Activated naive CD8-positive, alpha-beta T cell treated with anti-CD3 and anti-CD28 coated beads, Interleukin-2, amount 10 ng/mL, durations not matched to agents 7 days and 5 days (primary cell): Measurements from ENCODE around the gene TREH. TPM values are rescaled to one million over a fixed set of nuclear protein-coding genes. Genes with fewer than 3 reads are reported as not detected.
"Not testable (repeated sequence)": the region's sequence is repeated elsewhere in the genome, so short reads cannot be mapped to it uniquely, and the experiment has no call there.

ENCODE experiments used
- ATAC-seq: fragments of 150-1000 bp; cut with Tn5 transposase; one replicate; pipeline ENCODE4 v1.10.0; 2021; ENCODE audit warnings: low read depth, moderate library complexity
- POLR2A ChIA-PET: fragments of 350-600 bp; sonication (Branson Sonifier 250); formaldehyde crosslinking; loops from one replicate; lab custom pipeline; 2021; ENCODE audit warnings: antibody characterized with exemption; lab: Charles Lee
- DNase-seq: peaks from one replicate; pipeline ENCODE4 v3.0.0; 2021
- H3K27ac Mint-ChIP-seq: one replicate; pipeline ENCODE4 v1.8.0; 2022; ENCODE audit warnings: mild to moderate bottlenecking, mixed read lengths
- H3K27me3 Mint-ChIP-seq: one replicate; pipeline ENCODE4 v1.8.0; 2022; ENCODE audit warnings: mild to moderate bottlenecking, moderate library complexity, mixed read lengths
- H3K36me3 Mint-ChIP-seq: one replicate; pipeline ENCODE4 v1.8.0; 2021; ENCODE audit warnings: mild to moderate bottlenecking, mixed read lengths
- H3K4me1 Mint-ChIP-seq: one replicate; pipeline ENCODE4 v1.8.0; 2021; ENCODE audit warnings: mixed read lengths
- H3K4me3 Mint-ChIP-seq: one replicate; pipeline ENCODE4 v1.8.0; 2022; ENCODE audit warnings: mild to moderate bottlenecking, moderate library complexity, mixed read lengths
- H3K9me3 Mint-ChIP-seq: one replicate; pipeline ENCODE4 v1.8.0; 2021; ENCODE audit warnings: mixed read lengths
- total RNA-seq, 2 experiments: library from RNA; stranded (reverse); gene quantifications; one replicate each; pipeline ENCODE4 v1.2.3, GENCODE V29; 2021

The TREH gene
- not detected for total RNA-seq

GRCh38 chr11:118679483-118679882 lies at the start of gene TREH:
TREH (minus strand) TSS chr11:118679650; CDS start chr11:118679627, 23 bp downstream.
- POLR2A ChIA-PET = no interaction called here
- peaks cover 29% of the 10 kb centered on the region for H3K27me3 Mint-ChIP-seq
- no peaks in the 10 kb centered on the region for H3K4me1 Mint-ChIP-seq
- no peak within 1 kb of the TSS for H3K27ac Mint-ChIP-seq
- no peak within 1 kb of the TSS for H3K4me3 Mint-ChIP-seq
- no peaks in the 10 kb centered on the region for H3K36me3 Mint-ChIP-seq
- ATAC-seq (no peak), DNase-seq (peak; percentile 10)
- no peaks in the 10 kb centered on the region for H3K9me3 Mint-ChIP-seq

- not testable (repeated sequence) for H3K9me3 Mint-ChIP-seq
Measured at GRCh38 chr11:118728112-118728511, 48.7 kb upstream of the TREH start.

DNA sequence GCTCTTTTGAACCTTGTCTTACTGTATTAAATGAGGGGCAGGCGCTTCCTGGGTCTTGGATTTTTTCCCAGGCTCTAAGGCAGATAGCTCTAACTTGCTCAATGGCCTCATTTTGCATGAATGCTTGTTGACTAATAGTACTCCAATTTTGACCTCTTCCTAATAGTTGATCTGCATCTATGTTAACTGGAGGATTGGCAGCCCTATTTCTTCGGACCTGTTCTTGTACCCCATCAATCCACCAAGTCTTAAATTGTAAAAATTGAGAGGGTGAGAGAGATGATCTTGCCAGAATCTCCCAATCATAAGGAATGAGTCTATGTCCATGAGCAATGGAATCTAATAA lies 48.2 kb upstream of the TREH start:
- DNase-seq, H3K9me3 Mint-ChIP-seq, H3K27ac Mint-ChIP-seq, ATAC-seq, POLR2A ChIA-PET, H3K27me3 Mint-ChIP-seq, H3K4me1 Mint-ChIP-seq, H3K36me3 Mint-ChIP-seq, H3K4me3 Mint-ChIP-seq: not testable (repeated sequence)

More at GRCh38 chr11:118728112-118728511, 48.7 kb upstream of the TREH start:
- H3K4me1 Mint-ChIP-seq, H3K36me3 Mint-ChIP-seq, DNase-seq, H3K4me3 Mint-ChIP-seq, H3K27me3 Mint-ChIP-seq, POLR2A ChIA-PET, H3K27ac Mint-ChIP-seq, ATAC-seq: not testable (repeated sequence)

- ATAC-seq, H3K9me3 Mint-ChIP-seq: not testable (repeated sequence)
Measured at GRCh38 chr11:118727001-118727720, 47.7 kb upstream of the TREH start.

DNA sequence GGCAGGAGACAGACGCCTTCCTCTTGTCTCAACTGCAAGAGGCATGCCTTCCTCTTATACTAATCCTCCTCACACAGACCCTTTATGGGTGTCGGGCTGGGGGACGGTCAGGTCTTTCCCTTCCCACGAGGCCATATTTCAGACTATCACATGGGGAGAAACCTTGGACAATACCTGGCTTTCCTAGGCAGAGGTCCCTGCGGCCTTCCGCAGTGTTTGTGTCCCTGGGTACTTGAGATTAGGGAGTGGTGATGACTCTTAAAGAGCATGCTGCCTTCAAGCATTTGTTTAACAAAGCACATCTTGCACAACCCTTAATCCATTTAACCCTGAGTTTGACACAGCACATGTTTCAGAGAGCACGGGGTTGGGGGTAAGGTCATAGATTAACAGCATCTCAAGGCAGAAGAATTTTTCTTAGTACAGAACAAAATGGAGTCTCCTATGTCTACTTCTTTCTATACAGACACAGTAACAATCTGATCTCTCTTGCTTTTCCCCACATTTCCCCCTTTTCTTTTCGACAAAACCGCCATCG lies 42.1 kb upstream of the TREH start:
- H3K4me1 Mint-ChIP-seq, POLR2A ChIA-PET, DNase-seq, H3K36me3 Mint-ChIP-seq, H3K9me3 Mint-ChIP-seq, H3K27me3 Mint-ChIP-seq, H3K4me3 Mint-ChIP-seq, H3K27ac Mint-ChIP-seq, ATAC-seq: not testable (repeated sequence)

More at GRCh38 chr11:118727001-118727720, 47.7 kb upstream of the TREH start:
- H3K36me3 Mint-ChIP-seq, H3K27me3 Mint-ChIP-seq, DNase-seq, H3K27ac Mint-ChIP-seq, POLR2A ChIA-PET, H3K4me3 Mint-ChIP-seq, H3K4me1 Mint-ChIP-seq: not testable (repeated sequence)

- H3K4me3 Mint-ChIP-seq, DNase-seq, H3K9me3 Mint-ChIP-seq, H3K36me3 Mint-ChIP-seq, H3K27me3 Mint-ChIP-seq, POLR2A ChIA-PET, H3K4me1 Mint-ChIP-seq, H3K27ac Mint-ChIP-seq, ATAC-seq: not testable (repeated sequence)
Measured at GRCh38 chr11:118720740-118721139, 41.3 kb upstream of the TREH start.

DNA sequence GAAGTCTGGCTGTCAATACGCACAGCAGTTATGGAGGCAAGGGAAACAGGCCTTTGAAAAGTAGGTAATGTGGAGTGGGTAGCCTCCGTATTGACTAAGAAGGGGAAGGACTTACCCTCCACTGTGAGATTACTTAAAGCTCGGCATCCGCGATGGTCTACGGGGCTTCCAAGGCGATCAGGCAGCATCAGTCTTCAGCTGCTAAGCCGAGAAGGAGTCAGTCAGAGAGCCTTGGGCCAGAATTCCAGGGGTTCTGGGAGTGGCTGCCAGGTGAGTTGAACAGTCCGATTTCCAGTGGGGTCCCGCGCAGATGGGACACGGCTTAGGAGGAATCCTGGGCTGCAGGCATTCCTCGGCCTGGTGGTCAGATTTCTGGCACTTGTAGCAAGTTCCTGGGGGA lies 40.6 kb upstream of the TREH start:
- H3K27me3 Mint-ChIP-seq, H3K27ac Mint-ChIP-seq, ATAC-seq, DNase-seq, POLR2A ChIA-PET, H3K4me3 Mint-ChIP-seq, H3K9me3 Mint-ChIP-seq, H3K36me3 Mint-ChIP-seq, H3K4me1 Mint-ChIP-seq: not testable (repeated sequence)

DNA sequence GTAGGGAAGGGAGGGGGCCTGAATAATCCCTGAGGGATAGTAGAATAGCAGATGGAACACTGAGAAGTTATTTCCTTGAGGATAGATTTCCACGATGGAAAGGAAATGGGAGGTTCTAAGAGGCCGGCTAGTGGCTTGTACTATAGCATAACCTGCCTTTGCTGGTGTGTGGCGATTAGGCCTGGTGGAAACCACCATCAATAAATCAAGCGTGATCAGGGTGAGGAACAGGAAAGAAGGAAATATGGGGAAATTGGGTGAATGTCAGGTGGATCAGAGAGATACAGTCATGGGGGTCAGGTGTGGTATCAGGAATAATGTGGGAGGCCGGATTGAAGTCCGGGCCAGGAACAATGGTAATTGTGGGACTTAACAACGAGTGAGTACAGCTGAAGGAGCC lies 39.1 kb upstream of the TREH start:
- H3K27me3 Mint-ChIP-seq, H3K36me3 Mint-ChIP-seq, H3K9me3 Mint-ChIP-seq, DNase-seq, H3K27ac Mint-ChIP-seq, H3K4me3 Mint-ChIP-seq, POLR2A ChIA-PET, ATAC-seq, H3K4me1 Mint-ChIP-seq: not testable (repeated sequence)

DNA sequence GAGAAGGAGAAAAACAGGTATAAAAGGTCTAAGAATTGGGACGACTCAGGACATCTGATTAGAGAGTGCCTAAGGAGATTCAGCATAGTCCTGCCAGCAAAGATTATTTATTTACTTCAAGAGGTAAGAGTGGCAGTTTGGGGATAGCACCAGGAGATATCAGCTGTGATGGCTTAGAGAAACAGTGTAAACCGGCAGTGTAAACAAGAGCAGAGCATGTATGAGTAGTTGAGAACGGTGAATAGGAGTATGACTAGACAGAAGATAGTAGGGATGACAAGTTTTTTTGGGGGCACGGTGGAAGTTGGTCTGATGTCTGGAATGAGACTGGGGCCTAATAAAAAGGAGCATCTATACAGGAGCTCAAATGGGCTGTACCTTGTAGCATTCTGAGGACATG lies 38.3 kb upstream of the TREH start:
- H3K4me3 Mint-ChIP-seq, H3K36me3 Mint-ChIP-seq, ATAC-seq, H3K27ac Mint-ChIP-seq, POLR2A ChIA-PET, H3K9me3 Mint-ChIP-seq, DNase-seq, H3K4me1 Mint-ChIP-seq, H3K27me3 Mint-ChIP-seq: not testable (repeated sequence)

GRCh38 chr11:118717221-118717620 lies 37.8 kb upstream of the TREH start:
- ATAC-seq, DNase-seq, H3K4me1 Mint-ChIP-seq, H3K4me3 Mint-ChIP-seq, H3K36me3 Mint-ChIP-seq, H3K9me3 Mint-ChIP-seq, H3K27ac Mint-ChIP-seq, H3K27me3 Mint-ChIP-seq, POLR2A ChIA-PET: not testable (repeated sequence)

GRCh38 chr11:118715837-118716260 lies 36.4 kb upstream of the TREH start:
- POLR2A ChIA-PET = interaction anchor here (0.7 kb wide), 1 partner anchor 86 kb away, joined by 4 read pairs; no protein-coding TSS in a partner anchor
- no peak for DNase-seq
- peaks cover 9% of the 10 kb centered on the region for H3K27me3 Mint-ChIP-seq
- H3K4me3 Mint-ChIP-seq = no peak overlapping the region
- no peaks in the 10 kb centered on the region for H3K9me3 Mint-ChIP-seq
- no peaks in the 10 kb centered on the region for H3K4me1 Mint-ChIP-seq
- no peak overlapping the region for H3K27ac Mint-ChIP-seq
- no peaks in the 10 kb centered on the region for H3K36me3 Mint-ChIP-seq
- no peak for ATAC-seq

- Mint-ChIP-seq H3K4me1 (no peaks in the 10 kb centered on the region), H3K27ac (no peak overlapping the region), H3K27me3 (peaks cover 6% of the 10 kb centered on the region), H3K4me3 (no peak overlapping the region), H3K9me3 (no peaks in the 10 kb centered on the region), H3K36me3 (no peaks in the 10 kb centered on the region)
- POLR2A ChIA-PET = interaction anchor here (0.6 kb wide), 1 partner anchor 59 kb away, joined by 3 read pairs; no protein-coding TSS in a partner anchor
- DNase-seq = no peak
- no peak for ATAC-seq
Measured at GRCh38 chr11:118715245-118715831, 35.9 kb upstream of the TREH start.

DNA sequence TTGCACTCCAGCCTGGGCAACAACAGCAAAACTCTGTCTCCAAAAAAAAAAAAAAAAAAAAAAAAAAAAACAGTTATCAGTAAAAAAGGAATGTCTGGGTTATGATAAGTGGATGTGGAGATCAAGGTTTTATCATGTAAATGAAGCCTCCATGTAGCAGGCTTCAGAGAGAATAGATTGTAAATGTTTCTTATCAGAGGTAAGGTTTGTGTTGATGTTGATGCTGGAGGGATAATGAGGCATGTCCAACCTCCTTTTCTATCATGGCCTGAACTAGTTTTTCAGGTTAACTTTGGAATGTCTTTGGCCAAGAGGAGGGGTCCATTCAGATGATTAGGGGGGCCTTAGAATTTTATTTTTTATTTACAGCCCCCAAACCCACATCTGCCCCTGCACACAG lies 35.4 kb upstream of the TREH start:
- no peaks in the 10 kb centered on the region for H3K9me3 Mint-ChIP-seq

DNA sequence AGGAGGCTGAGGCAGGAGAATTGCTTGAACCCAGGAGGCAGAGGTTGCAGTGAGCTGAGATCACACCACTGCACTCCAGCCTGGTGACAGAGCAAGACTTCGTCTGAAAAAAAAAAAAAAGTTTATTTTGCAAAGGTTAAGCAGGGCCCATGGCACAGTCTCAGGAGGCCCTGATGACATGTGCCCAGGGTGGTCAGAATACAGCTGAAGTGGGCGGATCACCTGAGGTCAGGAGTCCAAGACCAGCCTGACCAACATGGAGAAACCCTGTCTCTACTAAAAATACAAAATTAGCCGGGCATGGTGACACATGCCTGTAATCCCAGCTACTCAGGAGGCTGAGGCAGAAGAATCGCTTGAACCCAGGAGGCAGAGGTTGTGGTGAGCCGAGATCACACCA lies 35.0 kb upstream of the TREH start:
- not testable (repeated sequence) for ATAC-seq, H3K27me3 Mint-ChIP-seq, H3K36me3 Mint-ChIP-seq, H3K9me3 Mint-ChIP-seq, H3K27ac Mint-ChIP-seq, H3K4me1 Mint-ChIP-seq, H3K4me3 Mint-ChIP-seq, DNase-seq
- POLR2A ChIA-PET = interaction anchor here (0.7 kb wide), 1 partner anchor 156 kb away, joined by 4 read pairs; no protein-coding TSS in a partner anchor

More for the DNA sequence above, 35.4 kb upstream of the TREH start:
- no peak overlapping the region for H3K27ac Mint-ChIP-seq
- no peaks in the 10 kb centered on the region for H3K4me1 Mint-ChIP-seq
- H3K27me3 Mint-ChIP-seq = peaks cover 5% of the 10 kb centered on the region
- H3K36me3 Mint-ChIP-seq = no peaks in the 10 kb centered on the region
- ATAC-seq (no peak), DNase-seq (no peak)
- no peak overlapping the region for H3K4me3 Mint-ChIP-seq
- POLR2A ChIA-PET = interaction anchor here (0.6 to 0.7 kb wide), 2 partner anchors 59 to 155 kb away, joined by 3 to 4 read pairs; no protein-coding TSS in a partner anchor
